Gastrocnemius medialis (tissue), 4 donors: ENCODE data around the gene SYNDIG1L. TPM values are rescaled to one million over a fixed set of nuclear protein-coding genes. Genes with fewer than 3 reads are reported as not detected.
A peak's percentile ranks its signal among the peaks of the same experiment; 100 is the strongest.

Experiments used
- ATAC-seq, 2 donors: fragments of 150-250 bp; one replicate each; pipeline ENCODE4 v1.9.1; 2016
- DNase-seq, 2 donors: peaks; one replicate each; pipeline ENCODE4 v3.0.0-alpha.2; 2019
- H3K27ac ChIP-seq, 4 donors: fragments of 200-600 bp; sonication (generic); 1 replicate in 1 of 4; 2 replicates in 3 of 4; pipeline ENCODE4 v1.5.1; 2016 to 2018; ENCODE audit warnings: mild to moderate bottlenecking in 2 of 4, moderate library complexity in 1 of 4
- H3K27me3 ChIP-seq, 3 donors: fragments of 200-600 bp; sonication (generic) in 2 of 3; 1 replicate in 1 of 3; 2 replicates in 2 of 3; pipeline versions ENCODE4 v1.5.1 to v1.6.0; 2016 to 2019; ENCODE audit warnings: mild to moderate bottlenecking in 1 of 3, moderate library complexity in 1 of 3
- H3K36me3 ChIP-seq, 2 donors: fragments of 200-600 bp; sonication (generic) in 1 of 2; one replicate each; pipeline ENCODE4 v1.5.1; 2017 to 2018
- H3K4me1 ChIP-seq, 2 donors: fragments of 200-600 bp; sonication (generic) in 1 of 2; one replicate each; pipeline ENCODE4 v1.5.1; 2016 to 2017; ENCODE audit warnings: mild to moderate bottlenecking in 2 of 2
- H3K4me3 ChIP-seq, 4 donors: fragments of 200-600 bp; sonication (generic) in 3 of 4; 1 replicate in 1 of 4; 2 replicates in 3 of 4; pipeline ENCODE4 v1.5.1; 2016 to 2019; ENCODE audit warnings: mild to moderate bottlenecking in 2 of 4
- H3K9me3 ChIP-seq, 3 donors: fragments of 200-600 bp; sonication (generic) in 2 of 3; 1 replicate in 1 of 3; 2 replicates in 2 of 3; pipeline ENCODE4 v1.5.1; 2016 to 2019
- CTCF ChIP-seq, 5 experiments: fragments of 450-650 bp in 3 of 5; fragments of 200-600 bp in 2 of 5; sonication (generic) in 2 of 5; IDR thresholded peaks in 4 of 5; conservative IDR thresholded peaks in 1 of 5; 1 replicate in 4 of 5; 2 replicates in 1 of 5; pipeline ENCODE4 v1.5.1; 2016 to 2019; ENCODE audit warnings: antibody characterized with exemption in 5 of 5, mild to moderate bottlenecking in 3 of 5, moderate library complexity in 3 of 5
- POLR2A ChIP-seq, 2 donors: fragments of 450-650 bp; IDR thresholded peaks; one replicate each; pipeline ENCODE4 v1.6.1; 2017; ENCODE audit warnings: antibody characterized with exemption in 2 of 2, mild to moderate bottlenecking in 2 of 2, moderate library complexity in 2 of 2
- in situ Hi-C, 4 donors: fragments of 200-750 bp; cut with MboI; loops; one replicate each; pipeline versions ENCODE4 v1.15.0 to v1.8.0; 2017; ENCODE audit warnings: low sequenced_read_pairs in 4 of 4
- intact Hi-C: fragments of 100-400 bp; cut with DNase I; formaldehyde crosslinking; loops from one replicate; pipeline ENCODE4 v1.15.1; 2023; ENCODE audit warnings: low total_unique reads
- total RNA-seq, 4 donors: library from RNA; depleted of rRNA; stranded (reverse); fragments of >200 nt; gene quantifications; one replicate each; pipeline versions ENCODE4 v1.1.0 to v1.2.3, GENCODE V29; 2016

The SYNDIG1L gene
- total RNA-seq, 4 donors from 2014 or later: not detected

GRCh38 chr14:74469548-74470518 is 43.8 kb upstream of the SYNDIG1L start:
- H3K9me3 ChIP-seq: no peaks in the 10 kb centered on the region
- peak overlapping the region in 2 of 4 donors; percentile 5 to 41 for H3K27ac ChIP-seq
- H3K27me3 ChIP-seq: no peaks in the 10 kb centered on the region
- H3K4me3 ChIP-seq: no peak overlapping the region
- H3K4me1 ChIP-seq: peaks cover 10 to 28% of the 10 kb centered on the region in 2 donors
- TF ChIP-seq CTCF (IDR thresholded peaks at IDR 0.05 in 4 of 5, conservative IDR thresholded peaks at IDR 0.05 in 1 of 5) (no peak), POLR2A (IDR thresholded peaks at IDR 0.05) (no peak)
- DNase-seq (no peak), ATAC-seq (peak; percentile 62 to 71)
- in situ Hi-C loops (no loop called here), intact Hi-C loops (no loop called here)
- no peaks in the 10 kb centered on the region for H3K36me3 ChIP-seq

- no peaks in the 10 kb centered on the region for H3K9me3 ChIP-seq
- no peaks in the 10 kb centered on the region for H3K27me3 ChIP-seq
- no peak overlapping the region for H3K27ac ChIP-seq
- no peak overlapping the region for H3K4me3 ChIP-seq
- no peak for DNase-seq
- intact Hi-C loops: no loop called here
- in situ Hi-C loops: no loop called here
- peaks cover 0 to 19% of the 10 kb centered on the region in 2 donors for H3K4me1 ChIP-seq
- ATAC-seq: no peak
- TF ChIP-seq POLR2A (IDR thresholded peaks at IDR 0.05) (no peak), CTCF (IDR thresholded peaks at IDR 0.05 in 4 of 5, conservative IDR thresholded peaks at IDR 0.05 in 1 of 5) (no peak)
- no peaks in the 10 kb centered on the region for H3K36me3 ChIP-seq
These were observed 42.5 kb upstream of the SYNDIG1L start for GRCh38 chr14:74468513-74468912.

- Histone ChIP-seq H3K27ac (no peak overlapping the region), H3K4me3 (no peak overlapping the region), H3K4me1 (peaks cover 0 to 15% of the 10 kb centered on the region in 2 donors), H3K27me3 (no peaks in the 10 kb centered on the region), H3K36me3 (no peaks in the 10 kb centered on the region), H3K9me3 (no peaks in the 10 kb centered on the region)
- DNase-seq: no peak
- ATAC-seq: no peak
- intact Hi-C loops (no loop called here), in situ Hi-C loops (no loop called here)
- TF ChIP-seq CTCF (IDR thresholded peaks at IDR 0.05 in 4 of 5, conservative IDR thresholded peaks at IDR 0.05 in 1 of 5): no peak
- TF ChIP-seq POLR2A (IDR thresholded peaks at IDR 0.05): no peak
These were observed 39.3 kb upstream of the SYNDIG1L start for GRCh38 chr14:74465335-74465734.

- intact Hi-C loops (no loop called here), in situ Hi-C loops (no loop called here)
- TF ChIP-seq POLR2A (IDR thresholded peaks at IDR 0.05): no peak
- no peak for TF ChIP-seq CTCF (IDR thresholded peaks at IDR 0.05 in 4 of 5, conservative IDR thresholded peaks at IDR 0.05 in 1 of 5)
- H3K36me3 ChIP-seq: no peaks in the 10 kb centered on the region
- no peak overlapping the region for H3K27ac ChIP-seq
- H3K9me3 ChIP-seq: no peaks in the 10 kb centered on the region
- peaks cover 0 to 10% of the 10 kb centered on the region in 2 donors for H3K4me1 ChIP-seq
- DNase-seq (no peak), ATAC-seq (no peak)
- no peak overlapping the region for H3K4me3 ChIP-seq
- no peaks in the 10 kb centered on the region for H3K27me3 ChIP-seq
These were observed 38.8 kb upstream of the SYNDIG1L start for GRCh38 chr14:74464785-74465184.
